ENCODE results near the gene SNCG.
"Not testable (repeated sequence)": the region's sequence is repeated elsewhere in the genome, so short reads cannot be mapped to it uniquely, and the experiment has no call there.

The SNCG gene

DNA sequence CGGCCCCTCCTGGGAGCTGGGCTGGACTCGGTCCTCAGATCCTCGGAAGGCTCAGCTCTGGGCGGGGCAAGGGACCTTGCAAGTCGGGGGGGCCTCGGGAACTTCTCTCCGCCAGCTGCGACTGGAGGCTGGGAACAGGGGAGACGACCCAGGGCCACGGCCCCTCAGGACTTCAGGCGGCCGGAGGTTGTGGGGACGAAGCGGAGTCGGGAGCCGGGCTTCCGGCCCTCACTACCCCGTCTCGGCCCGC is 12.5 kb downstream of the SNCG start:
- no peak for DNase-seq (ENCODE audit: low read depth, low spot score)
- H3K4me3 ChIP-seq (ENCODE audit: low read length) = peak overlapping the region; percentile 58

DNA sequence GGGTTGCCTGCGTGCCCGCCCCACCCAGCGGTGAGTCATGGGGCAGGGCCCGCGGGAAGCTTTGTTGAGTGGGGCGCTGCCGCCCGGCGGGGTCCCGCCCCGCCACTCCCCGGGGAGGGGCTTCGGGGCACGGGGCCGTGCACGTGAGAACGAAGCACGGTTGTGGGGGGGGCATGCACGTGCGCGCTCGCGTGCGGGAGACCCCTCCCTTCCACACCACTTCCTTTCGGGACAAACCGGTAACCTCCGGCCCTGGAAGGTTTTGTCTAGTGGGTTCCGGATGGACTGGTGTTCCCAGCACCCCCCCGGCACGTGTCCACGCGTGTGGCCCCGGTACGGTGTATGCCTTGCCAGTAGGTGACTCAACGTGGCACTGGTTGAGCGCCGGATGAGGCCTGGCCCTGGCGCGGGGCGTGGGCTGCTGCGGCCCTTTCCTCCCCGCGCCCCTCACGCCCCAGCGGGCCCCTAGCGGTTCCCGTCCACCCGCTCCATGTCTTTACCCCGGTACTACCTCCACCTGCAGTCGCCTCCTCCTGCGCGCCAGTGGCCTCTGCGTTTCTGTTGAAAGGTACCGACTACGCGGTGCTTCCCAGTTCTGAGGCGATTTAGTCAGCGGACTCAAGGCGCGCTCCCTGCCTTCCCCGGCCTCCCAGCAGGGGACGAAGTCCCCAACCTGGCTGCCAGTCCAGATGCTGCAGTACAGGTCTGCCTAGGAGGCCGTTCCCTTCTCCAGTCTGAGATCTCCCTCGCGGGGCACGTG is 13.0 kb downstream of the SNCG start:
- peak; percentile 75 for DNase-seq (ENCODE audit: low read depth, low spot score)
- H3K4me3 ChIP-seq (ENCODE audit: low read length) = peak overlapping the region; percentile 58

- no peak overlapping the region for H3K4me3 ChIP-seq (ENCODE audit: low read length)
- no peak for DNase-seq (ENCODE audit: low read depth, low spot score)
Measured at GRCh38 chr10:86972613-86973380, 14.4 kb downstream of the SNCG start.

GRCh38 chr10:86974484-86974883 is 16.1 kb downstream of the SNCG start:
- no peak for DNase-seq (ENCODE audit: low read depth, low spot score)
- no peak overlapping the region for H3K4me3 ChIP-seq (ENCODE audit: low read length)

GRCh38 chr10:86976362-86977056 is 18.1 kb downstream of the SNCG start:
- no peak overlapping the region for H3K4me3 ChIP-seq (ENCODE audit: low read length)
- no peak for DNase-seq (ENCODE audit: low read depth, low spot score)

DNA sequence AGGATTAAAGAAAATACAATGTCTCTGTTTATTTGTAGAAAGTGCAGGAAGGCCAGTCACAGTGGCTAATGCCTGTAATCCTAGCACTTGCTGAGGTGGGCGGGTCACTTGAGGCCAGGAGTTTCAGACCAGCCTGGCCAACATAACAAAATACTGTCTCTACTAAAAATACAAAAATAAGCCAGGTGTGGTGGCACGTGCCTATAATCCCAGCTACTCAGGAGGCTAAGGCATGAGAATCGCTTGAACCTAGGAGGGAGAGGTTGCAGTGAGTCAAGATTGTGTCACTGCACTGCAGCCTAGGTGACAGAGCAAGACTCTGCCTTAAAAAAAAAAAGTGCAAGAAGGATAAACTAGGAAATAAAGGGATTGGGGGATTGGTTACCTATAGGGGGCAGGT is 20.1 kb downstream of the SNCG start:
- not testable (repeated sequence) for DNase-seq (ENCODE audit: low read depth, low spot score); H3K4me3 ChIP-seq (ENCODE audit: low read length)

- no peak overlapping the region for H3K4me3 ChIP-seq (ENCODE audit: low read length)
- no peak for DNase-seq (ENCODE audit: low read depth, low spot score)
Measured at GRCh38 chr10:86979296-86979818, 21.0 kb downstream of the SNCG start.

DNA sequence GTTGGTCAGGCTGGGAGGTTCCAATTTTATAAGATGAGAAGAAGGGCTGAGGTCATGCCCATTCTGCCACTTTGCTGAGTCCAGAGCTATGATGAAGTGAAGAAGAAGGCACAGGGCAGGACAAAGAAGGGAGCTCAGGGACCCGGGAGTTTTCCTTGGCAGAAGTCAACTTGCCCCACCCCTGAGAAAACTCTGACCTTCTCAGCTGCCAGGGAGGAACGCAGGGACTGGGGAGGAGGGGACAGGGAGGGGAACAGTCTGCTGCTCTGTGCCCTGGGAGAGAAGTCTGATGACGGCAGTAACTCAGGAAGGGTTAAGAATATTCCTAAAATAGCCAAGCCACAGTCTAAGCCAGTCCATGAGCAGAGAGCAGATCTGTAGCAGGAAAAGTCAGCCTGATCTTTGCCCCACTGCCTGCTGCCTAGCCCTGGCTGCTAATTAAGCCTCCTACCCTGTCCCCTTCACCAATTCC is 21.6 kb downstream of the SNCG start:
- DNase-seq (ENCODE audit: low read depth, low spot score) = no peak
- H3K4me3 ChIP-seq (ENCODE audit: low read length) = no peak overlapping the region

- DNase-seq (ENCODE audit: low read depth, low spot score); H3K4me3 ChIP-seq (ENCODE audit: low read length): not testable (repeated sequence)
Measured at GRCh38 chr10:86981020-86981419, 22.6 kb downstream of the SNCG start.

- DNase-seq (ENCODE audit: low read depth, low spot score) = no peak
Measured at GRCh38 chr10:86981716-86982115, 23.3 kb downstream of the SNCG start.

DNA sequence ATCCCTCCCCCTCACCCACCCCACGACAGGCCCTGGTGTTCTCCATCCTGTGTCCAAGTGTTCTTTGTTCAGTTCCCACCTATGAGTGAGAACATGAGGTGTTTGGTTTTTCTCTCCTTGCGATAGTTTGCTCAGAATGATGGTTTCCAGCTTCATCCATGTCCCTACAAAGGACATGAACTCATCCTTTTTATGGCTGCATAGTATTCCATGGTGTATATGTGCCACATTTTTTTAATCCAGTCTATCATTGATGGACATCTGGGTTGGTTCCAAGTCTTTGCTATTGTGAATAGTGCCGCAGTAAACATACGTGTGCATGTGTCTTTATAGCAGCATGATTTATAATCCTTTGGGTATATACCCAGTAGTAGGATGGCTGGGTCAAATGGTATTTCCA is 26.1 kb downstream of the SNCG start:
- DNase-seq (ENCODE audit: low read depth, low spot score); H3K4me3 ChIP-seq (ENCODE audit: low read length): not testable (repeated sequence)

More at GRCh38 chr10:86981716-86982115, 23.3 kb downstream of the SNCG start:
- H3K4me3 ChIP-seq (ENCODE audit: low read length) = no peak overlapping the region

DNA sequence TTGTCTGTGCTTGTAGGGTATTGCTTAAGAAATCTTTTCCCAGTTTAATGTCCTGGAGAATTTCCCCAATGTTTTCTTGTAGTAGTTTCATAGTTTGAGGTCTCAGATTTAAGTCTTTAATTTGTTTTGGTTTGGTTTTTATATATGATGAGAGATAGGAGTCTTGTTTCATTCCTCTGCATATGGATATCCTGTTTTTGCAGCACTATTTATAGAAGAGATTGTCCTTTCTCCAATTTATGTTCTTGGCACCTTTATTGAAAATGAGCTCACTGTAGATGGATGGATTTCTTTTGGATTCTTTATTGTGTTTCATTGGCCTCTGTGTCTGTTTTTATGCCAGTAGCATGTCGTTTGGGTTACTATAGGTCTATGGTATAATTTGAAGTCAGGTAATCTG is 30.1 kb downstream of the SNCG start:
- H3K4me3 ChIP-seq (ENCODE audit: low read length) = no peak overlapping the region
- DNase-seq (ENCODE audit: low read depth, low spot score) = no peak

- H3K4me3 ChIP-seq (ENCODE audit: low read length); DNase-seq (ENCODE audit: low read depth, low spot score): not testable (repeated sequence)
Measured at GRCh38 chr10:86991362-86991761, 33.0 kb downstream of the SNCG start.

GRCh38 chr10:86992456-86992855 is 34.1 kb downstream of the SNCG start:
- H3K4me3 ChIP-seq (ENCODE audit: low read length) = no peak overlapping the region
- DNase-seq (ENCODE audit: low read depth, low spot score) = no peak

DNA sequence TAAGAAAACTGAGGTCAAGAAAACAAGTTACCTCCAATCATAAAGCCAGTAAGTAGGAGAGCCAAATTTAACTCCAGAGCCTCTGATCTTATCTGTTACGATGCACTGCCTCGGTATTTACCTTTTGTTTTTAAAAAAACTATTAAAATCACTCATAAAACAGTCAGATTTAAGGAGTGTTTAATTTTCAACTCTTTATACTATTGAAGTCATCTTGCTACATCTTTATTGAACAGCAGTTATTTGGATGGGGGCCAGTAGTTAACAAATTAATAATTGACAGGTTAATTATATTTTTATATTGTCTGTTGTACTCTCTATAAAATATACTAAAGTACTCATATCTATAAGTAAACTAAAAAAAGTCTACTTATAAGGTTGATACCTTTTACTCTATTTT is 34.5 kb downstream of the SNCG start:
- no peak for DNase-seq (ENCODE audit: low read depth, low spot score)
- no peak overlapping the region for H3K4me3 ChIP-seq (ENCODE audit: low read length)

GRCh38 chr10:86999802-87000403 is 41.5 kb downstream of the SNCG start:
- not testable (repeated sequence) for DNase-seq (ENCODE audit: low read depth, low spot score)

DNA sequence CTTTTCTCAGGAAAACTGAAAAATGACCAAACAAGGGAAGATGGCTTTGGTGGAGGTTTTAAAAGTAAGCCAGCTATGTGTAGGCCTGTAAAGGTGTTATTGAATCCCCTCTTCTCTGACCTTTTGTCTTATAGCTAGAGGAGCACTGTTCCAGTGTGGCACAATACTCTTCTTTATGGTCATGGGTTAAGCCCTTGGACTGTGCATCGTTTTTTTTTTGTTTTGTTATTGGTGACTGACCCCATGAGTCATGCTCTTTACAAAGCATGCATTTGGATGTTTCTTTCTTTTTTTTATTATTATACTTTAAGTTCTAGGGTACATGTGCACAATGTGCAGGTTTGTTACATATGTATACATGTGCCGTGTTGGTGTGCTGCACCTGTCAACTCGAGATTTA is 42.1 kb downstream of the SNCG start:
- no peak overlapping the region for H3K4me3 ChIP-seq (ENCODE audit: low read length)
- DNase-seq (ENCODE audit: low read depth, low spot score) = no peak

More at GRCh38 chr10:86999802-87000403, 41.5 kb downstream of the SNCG start:
- H3K4me3 ChIP-seq (ENCODE audit: low read length) = not testable (repeated sequence)

DNA sequence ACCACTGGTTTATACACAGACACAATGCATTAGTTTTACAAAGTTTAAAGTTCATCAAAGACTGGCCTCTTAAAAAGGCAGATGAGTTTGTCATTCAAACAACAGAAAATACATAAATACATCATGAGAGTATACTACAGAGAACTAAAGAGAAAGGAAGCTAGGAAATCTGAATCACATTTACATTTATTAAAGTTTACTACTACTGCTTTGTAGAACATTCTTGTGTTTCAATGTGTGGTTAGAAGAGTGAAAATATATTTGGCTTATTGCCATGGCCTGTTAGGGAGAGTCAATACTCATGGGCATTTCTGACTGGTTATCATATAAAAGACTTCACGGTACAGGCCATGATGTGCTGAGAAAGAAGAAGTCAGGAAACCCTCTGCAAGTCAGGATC is 48.7 kb downstream of the SNCG start:
- H3K4me3 ChIP-seq (ENCODE audit: low read length); DNase-seq (ENCODE audit: low read depth, low spot score): not testable (repeated sequence)

DNA sequence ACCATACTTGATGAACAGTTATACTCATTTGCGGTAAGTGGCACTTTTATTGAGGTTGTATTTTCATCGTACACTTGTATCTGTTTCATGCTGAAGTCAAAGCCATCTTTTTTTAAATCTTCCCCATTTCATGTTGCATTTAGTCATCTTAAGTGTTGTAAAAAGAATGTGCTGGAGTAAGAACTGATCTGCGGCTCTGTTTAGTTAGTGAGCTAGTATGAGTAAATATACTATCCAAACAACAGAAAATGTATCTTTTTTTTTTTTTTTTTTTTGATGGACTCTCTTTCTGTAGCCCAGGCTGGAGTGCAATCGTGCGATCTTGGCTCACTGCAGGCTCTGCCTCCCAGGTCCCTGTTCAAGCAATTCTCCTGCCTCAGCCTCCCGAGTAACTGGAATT is 49.3 kb downstream of the SNCG start:
- not testable (repeated sequence) for DNase-seq (ENCODE audit: low read depth, low spot score)

More for the DNA sequence above, 49.3 kb downstream of the SNCG start:
- H3K4me3 ChIP-seq (ENCODE audit: low read length) = not testable (repeated sequence)

Data from Jurkat, Clone E6-1 (cell line).